Amniotic epithelial cell (primary cell): Measurements from ENCODE around the gene YPEL5.

Source experiments
- DNase-seq: peaks from one replicate; pipeline ENCODE4 v3.0.0-alpha.2; 2010; ENCODE audit warnings: low read depth

Gene YPEL5

DNA sequence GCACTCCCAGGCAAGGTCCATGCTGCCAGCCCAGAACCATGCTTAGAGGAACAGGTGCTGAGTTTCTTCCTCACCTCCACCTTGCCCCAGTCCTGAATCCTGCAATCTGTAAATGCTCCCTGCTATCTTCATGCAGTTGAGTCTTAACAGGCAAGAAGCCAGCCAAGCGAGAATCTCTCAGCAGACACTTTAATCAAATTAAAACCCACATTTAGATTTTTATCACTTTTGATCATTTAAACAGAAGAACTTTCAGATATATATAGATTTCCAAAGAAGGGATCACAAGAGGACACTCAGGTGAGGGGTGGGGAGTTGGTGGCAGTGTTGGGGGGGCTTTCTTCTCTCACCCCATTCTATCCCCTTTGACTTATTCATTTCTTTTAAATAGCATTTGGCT lies 58.6 kb downstream of the YPEL5 start:
- DNase-seq = no peak

DNA sequence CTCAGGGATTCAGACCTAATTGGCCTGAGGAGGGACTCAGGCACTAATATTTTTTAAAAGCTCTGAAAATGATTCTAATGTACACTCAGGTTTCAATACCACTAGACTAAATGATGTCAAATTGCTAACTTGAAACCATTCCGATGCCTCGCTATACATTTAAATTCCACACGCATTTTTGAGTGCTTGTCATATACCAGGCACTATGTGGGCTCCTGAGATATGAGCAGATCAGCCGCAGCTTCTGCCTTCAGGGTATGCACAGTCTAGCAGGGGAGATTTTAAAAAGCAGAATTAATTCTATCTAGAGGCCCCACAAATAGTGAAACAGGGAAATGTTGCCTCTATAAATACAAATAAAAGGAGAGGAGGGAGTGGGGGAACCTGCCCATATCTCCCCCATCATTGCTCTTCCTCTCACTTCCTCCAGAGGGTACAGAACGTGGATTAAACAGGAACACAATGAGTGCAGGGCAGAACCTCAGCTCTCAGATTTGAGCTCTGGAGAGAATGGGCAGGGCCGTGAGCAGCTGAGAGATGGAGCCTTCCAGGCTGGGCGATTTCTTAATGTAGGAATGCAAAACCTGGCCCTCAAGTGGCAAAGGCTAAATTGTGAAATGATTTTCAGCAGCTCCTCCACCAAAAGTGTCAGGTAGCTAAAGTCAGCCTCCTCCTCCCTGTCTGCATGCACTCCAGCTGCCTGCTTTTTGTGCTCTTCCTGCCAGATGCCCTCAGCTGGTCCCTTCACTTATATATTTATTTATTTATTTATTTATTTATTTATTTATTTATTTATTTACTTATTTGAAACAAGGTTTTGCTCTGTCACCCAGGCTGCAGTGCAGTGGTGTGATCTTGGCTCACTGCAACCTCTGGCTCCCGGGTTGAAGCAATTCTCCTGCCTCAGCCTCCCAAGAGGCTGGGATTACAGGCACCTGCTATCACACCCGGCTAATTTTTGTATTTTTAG lies 59.9 kb downstream of the YPEL5 start:
- DNase-seq = peak; percentile 8

DNA sequence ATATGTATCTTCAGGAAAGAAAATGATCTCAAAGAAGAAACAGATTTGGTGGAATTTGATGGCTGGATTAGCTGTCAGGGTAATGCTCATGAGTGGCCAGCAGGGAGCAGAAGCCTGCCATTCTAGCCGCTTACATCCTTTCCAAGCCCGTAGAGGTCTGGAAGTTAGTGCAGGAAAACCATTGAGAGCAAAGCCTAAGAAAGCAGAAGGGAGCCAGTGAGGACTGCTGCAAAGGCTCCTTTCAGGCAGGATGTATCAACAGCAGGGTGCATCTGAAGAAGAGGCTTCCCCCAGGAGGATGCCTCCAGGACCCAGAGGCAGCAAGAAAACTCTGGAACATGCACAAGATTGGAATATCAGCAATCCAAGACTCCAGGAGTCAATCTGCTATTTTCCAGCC lies 61.6 kb downstream of the YPEL5 start:
- peak; percentile 65 for DNase-seq

DNA sequence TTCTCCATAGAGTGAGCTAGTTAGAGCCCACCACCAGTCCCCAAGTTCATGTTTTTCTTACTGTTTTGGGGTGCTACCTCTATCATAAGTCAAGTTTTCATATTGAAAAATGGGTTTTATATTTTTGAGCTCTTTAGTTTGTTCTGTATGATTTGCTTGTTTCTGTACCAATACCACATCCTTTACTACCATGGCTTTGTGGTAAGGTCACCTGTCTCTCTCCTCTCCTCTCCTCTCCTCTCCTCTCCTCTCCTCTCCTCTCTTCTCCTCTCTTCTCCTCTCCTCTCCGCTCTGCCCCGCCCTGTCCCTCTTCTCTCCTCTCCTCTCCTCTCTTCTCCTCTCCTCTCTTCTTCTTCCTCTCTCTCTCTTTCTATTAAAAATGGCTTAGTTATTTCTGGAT lies 62.4 kb downstream of the YPEL5 start:
- DNase-seq = no peak
